Lung (tissue), 12 donors: ENCODE measurements around the gene ZNF621. TPM values are rescaled to one million over a fixed set of nuclear protein-coding genes. Genes with fewer than 3 reads are reported as not detected.
A peak's percentile ranks its signal among the peaks of the same experiment; 100 is the strongest.

Source experiments
- ATAC-seq: fragments of 200-7000 bp; cut with Tn5 transposase; one replicate; pipeline ENCODE4 v1.9.1; 2020; ENCODE audit warnings: moderate number of reproducible peaks; ENCODE audit not compliant: insufficient read depth, low FRiP score
- DNase-seq, 3 donors: peaks; one replicate each; pipeline ENCODE4 v3.0.0-alpha.2; 2013 to 2017
- H3K27ac ChIP-seq, 2 donors: one replicate each; pipeline ENCODE4 v1.5.1; 2013; ENCODE audit warnings: mild to moderate bottlenecking in 2 of 2, moderate library complexity in 2 of 2, control low read depth in 1 of 2, inconsistent platforms in 1 of 2, low read depth in 1 of 2, low read length in 1 of 2
- H3K27me3 ChIP-seq, 3 donors: one replicate each; pipeline ENCODE4 v1.5.1; 2013; ENCODE audit warnings: low read length in 2 of 3; ENCODE audit not compliant: control insufficient read depth in 3 of 3, insufficient read depth in 3 of 3
- H3K36me3 ChIP-seq, 4 donors: one replicate each; pipeline ENCODE4 v1.5.1; 2013; ENCODE audit warnings: low read length in 4 of 4, mild to moderate bottlenecking in 1 of 4, moderate library complexity in 1 of 4; ENCODE audit not compliant: control insufficient read depth in 4 of 4, insufficient read depth in 4 of 4
- H3K4me1 ChIP-seq, 5 donors: one replicate each; pipeline ENCODE4 v1.5.1; 2013; ENCODE audit warnings: low read length in 5 of 5, mild to moderate bottlenecking in 2 of 5, moderate library complexity in 1 of 5; ENCODE audit not compliant: control insufficient read depth in 5 of 5, insufficient read depth in 5 of 5
- H3K4me3 ChIP-seq: one replicate; pipeline ENCODE4 v1.5.1; 2013; ENCODE audit warnings: mild to moderate bottlenecking, control low read depth, moderate library complexity
- H3K9ac ChIP-seq, 2 donors: one replicate each; pipeline ENCODE4 v1.5.1; 2013; ENCODE audit warnings: low read length in 2 of 2, control low read depth in 1 of 2; ENCODE audit not compliant: insufficient read depth in 1 of 2
- H3K9me3 ChIP-seq, 4 donors: one replicate each; pipeline ENCODE4 v1.5.1; 2013; ENCODE audit warnings: low read length in 3 of 4, mild to moderate bottlenecking in 1 of 4, moderate library complexity in 1 of 4; ENCODE audit not compliant: control insufficient read depth in 4 of 4, insufficient read depth in 3 of 4
- WGBS, 2 donors: extraction: QIAGEN DNeasy Blood & Tissue Kit; methylation state at CpG; one replicate each; pipeline ENCODE4 v1.1.7; 2013; 5-methylcytosine and 5-hydroxymethylcytosine counted together
- polyA plus RNA-seq, 2 donors: library from polyadenylated mRNA; stranded (reverse); fragments of 200-250 nt; gene quantifications; one replicate each; pipeline ENCODE4 v1.2.1, GENCODE V29; 2013
- total RNA-seq, 2 donors: library from RNA; depleted of rRNA in 1 of 2; stranded (reverse); fragments of >200 nt in 1 of 2; gene quantifications; one replicate each; pipeline ENCODE4 v1.2.1, GENCODE V29; 2014 to 2021
- TF ChIP-seq, protein P1 (sequence below): IDR thresholded peaks from 2 replicates; pipeline ENCODE4 v1.5.1; 2012; ENCODE audit warnings: mild to moderate bottlenecking; ENCODE audit errors: control extremely low read depth, extremely low read depth
- donor health status: control.
- donor health status: control.
- donor health status: Bipolar disorder and iron deficiency.
- donor health status: healthy.
- donor health status: DM: yes; HTN: yes; CAD: no.

Gene ZNF621
- total and polyA plus RNA-seq, 4 donors = 7.7 to 25.4 (median 18.7) TPM

DNA sequence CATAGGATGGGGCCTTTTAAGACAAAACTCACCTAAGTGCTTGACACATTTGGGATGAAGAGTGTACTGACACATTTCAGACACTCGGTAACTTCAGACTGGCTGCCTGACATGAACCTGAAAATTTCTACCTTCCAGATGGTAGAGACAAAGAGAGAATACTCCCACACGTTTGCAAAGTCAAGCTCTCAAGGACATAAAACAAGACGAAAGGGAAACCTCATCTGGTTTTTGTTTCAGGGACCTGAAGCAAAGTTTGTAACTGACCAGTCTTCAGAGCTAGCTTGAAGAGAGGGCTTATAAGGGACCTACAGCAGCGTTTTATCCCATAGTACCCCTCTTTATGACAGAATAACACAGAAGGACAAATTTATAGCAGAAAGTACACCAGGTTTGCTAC, 41.9 kb downstream of the ZNF621 start:
- WGBS, 2 donors = 77 to 85% methylated on average over 4 of the region's 4 CpGs
- Histone ChIP-seq H3K4me3 (no peak overlapping the region), H3K4me1 (no peaks in the 10 kb centered on the region), H3K27me3 (no peaks in the 10 kb centered on the region), H3K9me3 (peaks cover 0 to 3% (median 0%) of the 10 kb centered on the region in 4 donors), H3K36me3 (no peaks in the 10 kb centered on the region), H3K27ac (no peak overlapping the region), H3K9ac (no peak overlapping the region)
- TF ChIP-seq, protein P1, sequence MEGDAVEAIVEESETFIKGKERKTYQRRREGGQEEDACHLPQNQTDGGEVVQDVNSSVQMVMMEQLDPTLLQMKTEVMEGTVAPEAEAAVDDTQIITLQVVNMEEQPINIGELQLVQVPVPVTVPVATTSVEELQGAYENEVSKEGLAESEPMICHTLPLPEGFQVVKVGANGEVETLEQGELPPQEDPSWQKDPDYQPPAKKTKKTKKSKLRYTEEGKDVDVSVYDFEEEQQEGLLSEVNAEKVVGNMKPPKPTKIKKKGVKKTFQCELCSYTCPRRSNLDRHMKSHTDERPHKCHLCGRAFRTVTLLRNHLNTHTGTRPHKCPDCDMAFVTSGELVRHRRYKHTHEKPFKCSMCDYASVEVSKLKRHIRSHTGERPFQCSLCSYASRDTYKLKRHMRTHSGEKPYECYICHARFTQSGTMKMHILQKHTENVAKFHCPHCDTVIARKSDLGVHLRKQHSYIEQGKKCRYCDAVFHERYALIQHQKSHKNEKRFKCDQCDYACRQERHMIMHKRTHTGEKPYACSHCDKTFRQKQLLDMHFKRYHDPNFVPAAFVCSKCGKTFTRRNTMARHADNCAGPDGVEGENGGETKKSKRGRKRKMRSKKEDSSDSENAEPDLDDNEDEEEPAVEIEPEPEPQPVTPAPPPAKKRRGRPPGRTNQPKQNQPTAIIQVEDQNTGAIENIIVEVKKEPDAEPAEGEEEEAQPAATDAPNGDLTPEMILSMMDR = no peak
- ATAC-seq (no peak), DNase-seq (no peak)

DNA sequence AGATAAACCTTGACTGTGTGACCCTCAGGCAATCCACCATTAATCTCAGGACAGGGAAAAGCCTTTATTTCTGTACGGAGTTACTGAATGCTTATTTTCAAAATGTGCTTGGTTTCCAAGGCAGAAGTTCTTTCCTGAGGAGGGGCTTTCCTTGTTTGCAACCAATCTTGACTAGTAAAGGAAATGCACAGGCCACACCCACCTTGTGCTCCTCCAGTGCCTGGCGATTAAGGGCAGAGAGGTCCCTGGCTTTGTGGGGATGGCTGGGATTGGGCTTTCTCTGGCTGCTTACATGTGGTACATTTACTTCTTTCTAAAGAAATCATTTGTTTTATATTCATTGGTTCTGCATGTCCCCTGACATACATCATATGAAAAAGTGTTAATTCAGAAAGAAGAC, 47.8 kb downstream of the ZNF621 start:
- Histone ChIP-seq H3K4me1 (no peaks in the 10 kb centered on the region), H3K27ac (no peak overlapping the region), H3K27me3 (no peaks in the 10 kb centered on the region), H3K4me3 (no peak overlapping the region), H3K9me3 (peaks cover 0 to 3% (median 0%) of the 10 kb centered on the region in 4 donors), H3K9ac (no peak overlapping the region), H3K36me3 (no peaks in the 10 kb centered on the region)
- 35 to 41% methylated on average over 2 of the region's 2 CpGs for WGBS, 2 donors
- TF ChIP-seq, protein P1 = no peak
- DNase-seq (no peak), ATAC-seq (no peak)

DNA sequence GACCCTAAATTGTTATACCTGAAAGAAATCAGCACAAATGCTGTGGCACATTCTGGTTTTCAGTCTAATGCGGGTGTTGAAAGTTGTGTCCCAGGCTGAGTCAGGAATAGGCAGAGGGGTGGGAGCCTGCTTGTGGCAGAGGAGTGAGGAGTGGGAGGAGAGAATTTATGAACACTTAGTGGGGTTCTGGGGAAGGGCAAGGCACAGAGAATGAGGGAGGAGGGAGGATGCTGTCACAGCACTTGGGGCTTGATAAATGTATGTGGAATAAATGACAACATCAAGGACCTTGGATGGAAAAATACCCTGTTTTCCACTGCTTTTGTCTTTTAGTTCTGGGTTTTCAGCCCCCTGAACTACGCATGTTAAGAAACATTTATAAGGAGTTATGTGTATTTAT, 49.3 kb downstream of the ZNF621 start:
- DNase-seq (no peak), ATAC-seq (no peak)
- Histone ChIP-seq H3K36me3 (no peaks in the 10 kb centered on the region), H3K9me3 (no peaks in the 10 kb centered on the region), H3K27ac (no peak overlapping the region), H3K9ac (no peak overlapping the region), H3K4me3 (no peak overlapping the region), H3K27me3 (no peaks in the 10 kb centered on the region), H3K4me1 (no peaks in the 10 kb centered on the region)
- WGBS, 2 donors = 95% methylated on average over 2 of the region's 2 CpGs
- TF ChIP-seq, protein P1 = no peak

DNA sequence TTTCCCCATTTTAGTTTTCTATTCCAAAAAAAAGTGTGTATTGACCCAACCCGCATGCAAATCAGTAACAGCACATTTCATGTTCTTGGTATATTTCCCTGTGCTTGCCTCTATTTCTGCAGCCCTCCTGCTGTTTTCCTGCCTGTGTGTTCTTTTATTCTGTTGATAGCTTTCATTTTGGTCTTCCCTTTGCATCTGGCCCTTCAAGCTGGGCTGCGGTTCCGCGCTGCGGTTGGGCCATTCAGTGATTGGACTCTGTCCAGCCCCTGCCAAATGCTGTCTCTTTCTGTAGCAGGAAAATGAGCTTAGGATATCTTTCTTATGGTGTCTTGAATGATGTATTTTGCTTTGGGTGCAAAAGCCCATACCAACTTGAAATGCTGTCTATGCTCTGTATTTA, 49.9 kb downstream of the ZNF621 start:
- DNase-seq (peak in 1 of 3 donors; percentile 35), ATAC-seq (no peak)
- H3K27me3 ChIP-seq = no peaks in the 10 kb centered on the region
- no peak overlapping the region for H3K9ac ChIP-seq
- H3K36me3 ChIP-seq = no peaks in the 10 kb centered on the region
- TF ChIP-seq, protein P1 = no peak
- H3K4me1 ChIP-seq = no peaks in the 10 kb centered on the region
- no peak overlapping the region for H3K27ac ChIP-seq
- no peaks in the 10 kb centered on the region for H3K9me3 ChIP-seq
- 77 to 84% methylated on average over 5 of the region's 5 CpGs for WGBS, 2 donors
- no peak overlapping the region for H3K4me3 ChIP-seq
